Mesendoderm (in vitro differentiated cells): ENCODE results near the gene IP6K2.

Experiments
- DNase-seq: peaks from one replicate; pipeline ENCODE4 v3.0.0; 2013
- H2AK5ac ChIP-seq: 2 replicates; pipeline ENCODE4 v1.6.1; 2013; ENCODE audit warnings: low read length, inconsistent platforms
- H2BK120ac ChIP-seq: 2 replicates; pipeline ENCODE4 v1.6.1; 2013; ENCODE audit warnings: low read depth, mild to moderate bottlenecking, low read length, moderate library complexity, mixed read lengths
- H2BK15ac ChIP-seq: replicated peaks from 2 replicates; pipeline ENCODE4 v1.6.1; 2013; ENCODE audit warnings: low read depth, mild to moderate bottlenecking, moderate library complexity
- H2BK5ac ChIP-seq: 2 replicates; pipeline ENCODE4 v1.6.1; 2013; ENCODE audit warnings: low read length, inconsistent platforms
- H3K18ac ChIP-seq: 2 replicates; pipeline ENCODE4 v1.6.1; 2013; ENCODE audit warnings: mild to moderate bottlenecking, low read length, mixed read lengths
- H3K23ac ChIP-seq: one replicate; pipeline ENCODE4 v1.6.1; 2013; ENCODE audit warnings: low read length
- H3K27ac ChIP-seq: 2 replicates; pipeline ENCODE4 v1.5.1; 2013; ENCODE audit warnings: low read depth, mild to moderate bottlenecking, inconsistent platforms, low read length, moderate library complexity
- H3K27me3 ChIP-seq: 2 replicates; pipeline ENCODE4 v1.6.1; 2013; ENCODE audit warnings: low read length, control low read depth, mild to moderate bottlenecking, inconsistent platforms; ENCODE audit not compliant: insufficient read depth, poor library complexity
- H3K36me3 ChIP-seq: 2 replicates; pipeline ENCODE4 v1.6.1; 2013; ENCODE audit warnings: low read length, inconsistent platforms; ENCODE audit not compliant: control insufficient read depth, insufficient read depth
- H3K4ac ChIP-seq: one replicate; pipeline ENCODE4 v1.6.1; 2013; ENCODE audit warnings: low read depth, mild to moderate bottlenecking, low read length, moderate library complexity
- H3K4me1 ChIP-seq: 2 replicates; pipeline ENCODE4 v1.6.1; 2013; ENCODE audit warnings: low read depth, low read length, inconsistent platforms; ENCODE audit not compliant: control insufficient read depth
- H3K4me2 ChIP-seq: 2 replicates; pipeline ENCODE4 v1.6.1; 2013; ENCODE audit warnings: low read length
- H3K4me3 ChIP-seq: 2 replicates; pipeline ENCODE4 v1.5.1; 2013; ENCODE audit warnings: mild to moderate bottlenecking, low read length
- H3K56ac ChIP-seq: one replicate; pipeline ENCODE4 v1.6.1; 2013; ENCODE audit warnings: low read length
- H3K79me1 ChIP-seq: 2 replicates; pipeline ENCODE4 v1.6.1; 2013; ENCODE audit warnings: low read length, inconsistent platforms
- H3K79me2 ChIP-seq: 2 replicates; pipeline ENCODE4 v1.6.1; 2013; ENCODE audit warnings: mild to moderate bottlenecking, low read length; ENCODE audit not compliant: control insufficient read depth, insufficient read depth
- H3K9ac ChIP-seq: 2 replicates; pipeline ENCODE4 v1.6.1; 2013; ENCODE audit warnings: low read length, inconsistent platforms
- H4K5ac ChIP-seq: one replicate; pipeline ENCODE4 v1.6.1; 2013; ENCODE audit warnings: low read length
- H4K8ac ChIP-seq: one replicate; pipeline ENCODE4 v1.6.1; 2013; ENCODE audit warnings: low read depth, mild to moderate bottlenecking, control low read depth, low read length, moderate library complexity
- WGBS: extraction: QIAGEN DNeasy Blood & Tissue Kit; methylation state at CpG from one replicate; pipeline ENCODE4 v1.1.7; 2013; ENCODE audit warnings: low lambda C conversion rate, missing lambda C conversion rate; ENCODE audit not compliant: insufficient coverage; ENCODE audit errors: extremely low coverage; 5-methylcytosine and 5-hydroxymethylcytosine counted together

IP6K2 gene

GRCh38 chr3:48672522-48672921 is 44.5 kb downstream of the IP6K2 start:
- no CpG with 5 or more reads among the region's 1 CpG for WGBS

GRCh38 chr3:48664929-48665328 is 52.1 kb downstream of the IP6K2 start:
- Histone ChIP-seq H3K36me3 (no peaks in the 10 kb centered on the region), H3K18ac (no peak overlapping the region), H3K4me2 (no peak overlapping the region), H3K79me1 (no peaks in the 10 kb centered on the region), H3K4ac (no peak overlapping the region), H3K4me3 (no peak overlapping the region), H3K23ac (no peak overlapping the region), H3K27ac (no peak overlapping the region), H2BK15ac (no peak overlapping the region), H4K5ac (no peak overlapping the region), H2BK120ac (no peak overlapping the region), H3K79me2 (no peaks in the 10 kb centered on the region), H2AK5ac (no peak overlapping the region), H3K56ac (no peak overlapping the region), H2BK5ac (no peak overlapping the region), H3K9ac (no peak overlapping the region), H3K4me1 (no peaks in the 10 kb centered on the region), H4K8ac (no peak overlapping the region), H3K27me3 (no peaks in the 10 kb centered on the region)
- no CpG with 5 or more reads among the region's 4 CpGs for WGBS
- peak; percentile 11 for DNase-seq

More at GRCh38 chr3:48672522-48672921, 44.5 kb downstream of the IP6K2 start:
- Histone ChIP-seq H3K27me3 (no peaks in the 10 kb centered on the region), H3K4me2 (no peak overlapping the region), H3K4ac (no peak overlapping the region), H3K27ac (no peak overlapping the region), H3K18ac (no peak overlapping the region), H2BK15ac (no peak overlapping the region), H2BK5ac (no peak overlapping the region), H4K5ac (no peak overlapping the region), H3K23ac (no peak overlapping the region), H2BK120ac (no peak overlapping the region), H2AK5ac (no peak overlapping the region), H3K79me2 (no peaks in the 10 kb centered on the region), H3K9ac (no peak overlapping the region), H3K4me3 (no peak overlapping the region), H3K79me1 (no peaks in the 10 kb centered on the region), H3K56ac (no peak overlapping the region), H3K4me1 (no peaks in the 10 kb centered on the region), H3K36me3 (peaks cover 2% of the 10 kb centered on the region), H4K8ac (no peak overlapping the region)
- DNase-seq, result no peak

DNA sequence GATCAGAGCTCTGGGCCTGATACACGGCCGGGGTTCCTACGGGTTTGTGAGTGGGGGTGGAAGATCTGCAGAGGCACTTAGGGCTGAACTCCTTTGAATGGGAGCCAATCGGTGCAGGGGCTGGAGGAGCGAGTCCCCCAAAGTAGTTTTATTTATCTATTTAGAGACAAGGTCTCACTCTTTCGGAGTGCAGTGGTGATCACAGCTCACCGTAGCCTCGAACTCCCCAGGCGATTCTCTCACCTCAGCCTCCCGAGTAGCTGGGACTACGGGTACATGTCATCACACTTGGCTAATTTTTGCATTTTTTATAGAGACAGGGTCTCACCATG is 52.7 kb downstream of the IP6K2 start:
- Histone ChIP-seq H2AK5ac (no peak overlapping the region), H3K23ac (no peak overlapping the region), H3K4me1 (no peaks in the 10 kb centered on the region), H3K18ac (no peak overlapping the region), H2BK5ac (no peak overlapping the region), H3K36me3 (no peaks in the 10 kb centered on the region), H2BK15ac (no peak overlapping the region), H3K79me2 (no peaks in the 10 kb centered on the region), H3K4me2 (no peak overlapping the region), H3K9ac (no peak overlapping the region), H4K5ac (no peak overlapping the region), H3K79me1 (no peaks in the 10 kb centered on the region), H2BK120ac (no peak overlapping the region), H3K27me3 (no peaks in the 10 kb centered on the region), H4K8ac (no peak overlapping the region), H3K27ac (no peak overlapping the region), H3K4me3 (no peak overlapping the region), H3K56ac (no peak overlapping the region), H3K4ac (no peak overlapping the region)
- no peak for DNase-seq
- WGBS, result no CpG with 5 or more reads among the region's 11 CpGs

- H3K79me1 ChIP-seq, result no peaks in the 10 kb centered on the region
- H4K5ac ChIP-seq, result no peak overlapping the region
- DNase-seq, result peak; percentile 100
- H3K56ac ChIP-seq, result peak overlapping the region; percentile 95
- no peak overlapping the region for H4K8ac ChIP-seq
- H2BK15ac ChIP-seq, result no peak overlapping the region
- peak overlapping the region; percentile 69 for H3K4me3 ChIP-seq
- peak overlapping the region; percentile 66 for H3K23ac ChIP-seq
- no peaks in the 10 kb centered on the region for H3K36me3 ChIP-seq
- peak overlapping the region; percentile 44 for H3K4ac ChIP-seq
- WGBS, result no CpG with 5 or more reads among the region's 66 CpGs
- H3K18ac ChIP-seq, result peak overlapping the region; percentile 29
- H2BK5ac ChIP-seq, result peak overlapping the region; percentile 84
- no peaks in the 10 kb centered on the region for H3K4me1 ChIP-seq
- H3K79me2 ChIP-seq, result no peaks in the 10 kb centered on the region
- no peaks in the 10 kb centered on the region for H3K27me3 ChIP-seq
- H3K9ac ChIP-seq, result peak overlapping the region; percentile 83
- H2BK120ac ChIP-seq, result no peak overlapping the region
- peak overlapping the region; percentile 98 for H3K27ac ChIP-seq
- no peak overlapping the region for H2AK5ac ChIP-seq
- H3K4me2 ChIP-seq, result peak overlapping the region; percentile 99
Measured at GRCh38 chr3:48663489-48664312, 53.3 kb downstream of the IP6K2 start.

DNA sequence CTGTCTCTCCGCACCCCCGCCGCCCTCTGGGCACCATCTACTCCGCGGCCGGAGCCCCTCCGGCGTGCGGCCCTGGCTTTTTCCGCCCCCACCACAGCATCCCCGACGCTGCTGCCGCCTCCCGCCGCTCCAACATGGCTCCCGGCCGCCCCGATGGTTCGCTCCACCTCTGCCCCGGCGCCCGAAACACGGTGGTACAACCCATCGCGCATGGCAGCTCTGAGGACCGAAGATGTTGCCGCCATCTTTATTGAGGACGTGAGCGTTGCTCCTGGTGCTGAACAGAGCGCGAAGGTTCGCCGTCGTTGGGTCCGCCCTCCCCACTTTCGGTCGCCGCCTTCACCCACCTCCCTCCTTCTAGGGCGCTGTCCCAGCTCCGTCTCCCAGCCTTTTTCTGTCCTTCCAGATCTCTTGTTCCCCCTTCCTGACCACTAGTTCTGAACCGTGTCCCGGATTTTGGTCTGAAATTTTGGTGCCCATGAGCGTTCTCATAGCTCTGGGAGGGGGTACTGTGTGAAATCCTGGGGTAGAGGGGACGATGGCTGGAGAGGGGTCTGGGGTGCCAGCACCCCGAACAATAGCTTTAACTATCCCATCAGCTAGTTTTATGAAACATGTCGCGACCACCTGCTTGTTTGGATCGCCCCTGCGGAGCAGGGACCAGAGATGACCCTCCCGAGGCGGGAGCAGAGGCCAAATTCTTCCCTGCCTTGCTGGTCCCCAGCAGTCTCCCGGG is 54.1 kb downstream of the IP6K2 start, which contains the start of gene CELSR3:
Gene CELSR3 (minus strand): TSS at position 134 of the 736 bp plus-strand sequence. CDS start 252 bp downstream, outside the sequence.
- WGBS, result no CpG with 5 or more reads among the region's 52 CpGs
- Histone ChIP-seq H4K8ac (no peak within 1 kb of the TSS), H3K79me1 (no peaks in the 10 kb centered on the region), H2BK5ac (peak within 1 kb of the TSS; percentile 23), H2AK5ac (no peak within 1 kb of the TSS), H3K9ac (peak within 1 kb of the TSS; percentile 83), H3K36me3 (no peaks in the 10 kb centered on the region), H3K18ac (peak within 1 kb of the TSS; percentile 29), H3K23ac (peak within 1 kb of the TSS; percentile 66), H4K5ac (peak within 1 kb of the TSS; percentile 21), H3K4me1 (no peaks in the 10 kb centered on the region), H3K79me2 (no peaks in the 10 kb centered on the region), H3K4me2 (peak within 1 kb of the TSS; percentile 99), H3K27ac (peak within 1 kb of the TSS; percentile 98), H2BK15ac (no peak within 1 kb of the TSS), H3K27me3 (no peaks in the 10 kb centered on the region), H3K4ac (peak within 1 kb of the TSS; percentile 44), H3K56ac (peak within 1 kb of the TSS; percentile 95), H2BK120ac (no peak within 1 kb of the TSS), H3K4me3 (peak within 1 kb of the TSS; percentile 69)
- peak; percentile 97 for DNase-seq
